SK-N-SH (cell line): ENCODE results near the gene SLC14A1. TPM values are rescaled to one million over a fixed set of nuclear protein-coding genes. Genes with fewer than 3 reads are reported as not detected.

Experiments
- CTCF ChIA-PET: fragments of 300-600, 350-600 bp; formaldehyde crosslinking; extraction: SDS; loops from one replicate; lab custom pipeline; 2021; lab: Yijun Ruan, JAX
- POLR2A ChIA-PET: fragments of 350-600 bp; sonication (Branson Sonifier 250); formaldehyde crosslinking; extraction: SDS; loops from one replicate; lab custom pipeline; 2020; ENCODE audit warnings: antibody characterized with exemption, inconsistent platforms; lab: Yijun Ruan, JAX
- DNase-seq: peaks from one replicate; pipeline ENCODE4 v3.0.0; 2012
- H2AFZ ChIP-seq: fragments of 200-600 bp; sonication (generic); 2 replicates; pipeline ENCODE4 v1.8.1; 2016; ENCODE audit warnings: antibody characterized with exemption, mild to moderate bottlenecking, low read depth
- H3F3A ChIP-seq: fragments of 200-600 bp; sonication (generic); replicated peaks from 2 replicates; pipeline ENCODE3; 2016; ENCODE audit warnings: antibody characterized with exemption, mild to moderate bottlenecking; ENCODE audit not compliant: insufficient read depth
- H3K27ac ChIP-seq, 2 experiments: fragments of 200-500 bp in 1 of 2; fragments of 200-600 bp in 1 of 2; sonication (Bioruptor generic) in 1 of 2; sonication (generic), shearing (Covaris generic) in 1 of 2; 2 replicates each; pipeline versions ENCODE4 v1.5.1 to v1.6.1; 2014 to 2016; ENCODE audit warnings: low read depth in 2 of 2, inconsistent platforms in 1 of 2, low read length in 1 of 2, mild to moderate bottlenecking in 1 of 2, mixed read lengths in 1 of 2
- H3K27me3 ChIP-seq: fragments of 200-600 bp; sonication (generic), shearing (Covaris generic); 2 replicates; pipeline ENCODE4 v1.6.1; 2016; ENCODE audit warnings: mixed run types; ENCODE audit not compliant: insufficient read depth
- H3K36me3 ChIP-seq, 2 experiments: fragments of 200-500 bp in 1 of 2; fragments of 200-600 bp in 1 of 2; sonication (Bioruptor generic) in 1 of 2; sonication (generic) in 1 of 2; replicated peaks in 1 of 2; 2 replicates each; pipeline versions ENCODE3 to v1.5.1; 2014 to 2016; ENCODE audit warnings: low read length in 1 of 2, mild to moderate bottlenecking in 1 of 2; ENCODE audit not compliant: insufficient read depth in 2 of 2, control insufficient read depth in 1 of 2
- H3K4me1 ChIP-seq, 2 experiments: fragments of 200-500 bp in 1 of 2; fragments of 200-600 bp in 1 of 2; sonication (Bioruptor generic) in 1 of 2; sonication (generic), shearing (Covaris generic) in 1 of 2; 2 replicates each; pipeline versions ENCODE4 v1.5.1 to v1.6.1; 2014 to 2016; ENCODE audit warnings: low read depth in 1 of 2, low read length in 1 of 2, mixed run types in 1 of 2; ENCODE audit not compliant: insufficient read depth in 2 of 2, control insufficient read depth in 1 of 2
- H3K4me2 ChIP-seq: fragments of 200-600 bp; sonication (generic), shearing (Covaris generic); 2 replicates; pipeline ENCODE4 v1.6.1; 2017; ENCODE audit warnings: mixed run types
- H3K4me3 ChIP-seq, 2 experiments: fragments of 200-500 bp in 1 of 2; fragments of 200-600 bp in 1 of 2; sonication (Bioruptor generic) in 1 of 2; sonication (generic), shearing (Covaris generic) in 1 of 2; 2 replicates each; pipeline versions ENCODE4 v1.5.1 to v1.8.1; 2014 to 2016; ENCODE audit warnings: low read depth in 2 of 2, inconsistent platforms in 1 of 2, low read length in 1 of 2, mild to moderate bottlenecking in 1 of 2, mixed read lengths in 1 of 2, moderate library complexity in 1 of 2
- H3K79me2 ChIP-seq: fragments of 200-600 bp; sonication (generic); 2 replicates; pipeline ENCODE4 v1.8.1; 2017; ENCODE audit warnings: mild to moderate bottlenecking; ENCODE audit not compliant: insufficient read depth
- H3K9ac ChIP-seq: fragments of 200-600 bp; sonication (generic); 2 replicates; pipeline ENCODE4 v1.6.1; 2017; ENCODE audit warnings: mixed run types
- H3K9me2 ChIP-seq: fragments of 200-600 bp; sonication (generic); 2 replicates; pipeline ENCODE4 v1.6.1; 2017; ENCODE audit warnings: mixed run types
- H3K9me3 ChIP-seq: fragments of 200-600 bp; sonication (generic); 2 replicates; pipeline ENCODE4 v1.6.1; 2017; ENCODE audit warnings: mixed run types, mild to moderate bottlenecking, moderate library complexity
- H4K20me1 ChIP-seq: fragments of 200-600 bp; sonication (generic); 2 replicates; pipeline ENCODE4 v1.6.1; 2017; ENCODE audit warnings: mild to moderate bottlenecking, mixed run types; ENCODE audit not compliant: insufficient read depth
- CHD2 ChIP-seq: fragments of 150-350 bp; IDR thresholded peaks from 2 replicates; pipeline ENCODE4 v1.6.1; 2018; ENCODE audit warnings: low read length; ENCODE audit not compliant: partially characterized antibody
- CTCF ChIP-seq: fragments of 200-600 bp; sonication (generic); IDR thresholded peaks from 2 replicates; pipeline ENCODE4 v1.6.1; 2017; ENCODE audit warnings: antibody characterized with exemption, mild to moderate bottlenecking, moderate library complexity
- EP300 ChIP-seq, 2 experiments: IDR thresholded peaks; 2 replicates each; pipeline versions ENCODE4 v1.4.0 to v1.6.1; 2012; ENCODE audit warnings: borderline replicate concordance in 1 of 2, low read depth in 1 of 2, low read length in 1 of 2
- FOSL2 ChIP-seq: IDR thresholded peaks from 2 replicates; pipeline ENCODE4 v1.4.0; 2012; ENCODE audit warnings: low read depth, mild to moderate bottlenecking, moderate library complexity, borderline replicate concordance
- FOXJ3 ChIP-seq: sonication (generic); formaldehyde crosslinking; IDR thresholded peaks from 2 replicates; pipeline ENCODE4 v1.5.1; 2020; ENCODE audit warnings: mild to moderate bottlenecking, missing genetic modification reagents
- FOXM1 ChIP-seq: IDR thresholded peaks from 2 replicates; pipeline ENCODE4 v1.4.0; 2012; ENCODE audit warnings: low read depth, mild to moderate bottlenecking
- GABPA ChIP-seq: IDR thresholded peaks from 2 replicates; pipeline ENCODE4 v1.4.0; 2012; ENCODE audit warnings: low read depth, mild to moderate bottlenecking
- IRF3 ChIP-seq: fragments of 150-350 bp; IDR thresholded peaks from 2 replicates; pipeline ENCODE4 v1.6.1; 2016; ENCODE audit warnings: mild to moderate bottlenecking, low read depth, low read length
- MEF2A ChIP-seq: IDR thresholded peaks from 2 replicates; pipeline ENCODE4 v1.4.0; 2012; ENCODE audit warnings: low read depth, borderline replicate concordance
- MXI1 ChIP-seq: IDR thresholded peaks from 2 replicates; pipeline ENCODE4 v1.6.1; 2012; ENCODE audit warnings: mild to moderate bottlenecking, low read depth, low read length, improper control_type of control experiment
- NFIC ChIP-seq: IDR thresholded peaks from 2 replicates; pipeline ENCODE4 v1.4.0; 2012; ENCODE audit warnings: borderline replicate concordance
- RAD21 ChIP-seq: IDR thresholded peaks from 2 replicates; pipeline ENCODE4 v1.6.1; 2012; ENCODE audit warnings: mild to moderate bottlenecking, low read length
- RCOR1 ChIP-seq: fragments of 150-350 bp; IDR thresholded peaks from 2 replicates; pipeline ENCODE4 v1.6.1; 2017; ENCODE audit warnings: antibody characterized with exemption, low read length
- RFX5 ChIP-seq: IDR thresholded peaks from 2 replicates; pipeline ENCODE4 v1.6.1; 2012; ENCODE audit warnings: mild to moderate bottlenecking, improper control_type of control experiment, low read length
- RXRA ChIP-seq: IDR thresholded peaks from 2 replicates; pipeline ENCODE4 v1.4.0; 2012; ENCODE audit warnings: low read depth, mild to moderate bottlenecking, borderline replicate concordance
- SIN3A ChIP-seq: IDR thresholded peaks from 2 replicates; pipeline ENCODE4 v1.6.1; 2012; ENCODE audit warnings: low read depth, mild to moderate bottlenecking, low read length, moderate library complexity, borderline replicate concordance
- TAF1 ChIP-seq: IDR thresholded peaks from 2 replicates; pipeline ENCODE4 v1.6.1; 2012; ENCODE audit warnings: low read depth, mild to moderate bottlenecking, low read length, moderate library complexity, borderline replicate concordance
- TCF12 ChIP-seq: IDR thresholded peaks from 2 replicates; pipeline ENCODE4 v1.4.0; 2012
- TEAD4 ChIP-seq: IDR thresholded peaks from 2 replicates; pipeline ENCODE4 v1.4.0; 2012; ENCODE audit warnings: mild to moderate bottlenecking, borderline replicate concordance; ENCODE audit not compliant: insufficient read depth
- USF1 ChIP-seq: IDR thresholded peaks from 2 replicates; pipeline ENCODE4 v1.4.0; 2012; ENCODE audit warnings: low read depth, borderline replicate concordance
- USF2 ChIP-seq: fragments of 150-350 bp; IDR thresholded peaks from 2 replicates; pipeline ENCODE4 v1.6.1; 2017; ENCODE audit warnings: antibody characterized with exemption, low read length, low read depth, borderline replicate concordance
- YY1 ChIP-seq: IDR thresholded peaks from 2 replicates; pipeline ENCODE4 v1.4.0; 2012; ENCODE audit warnings: low read depth, mild to moderate bottlenecking
- WGBS: methylation state at CpG from one replicate; pipeline ENCODE4 v1.1.6; 2017; ENCODE audit warnings: low lambda C conversion rate; 5-methylcytosine and 5-hydroxymethylcytosine counted together
- polyA plus RNA-seq, 3 experiments: library from polyadenylated mRNA; depleted of rRNA; stranded (reverse); fragments of >200 nt; gene quantifications; 2 replicates each; pipeline ENCODE4 v1.2.3, GENCODE V29; 2012

The SLC14A1 gene
- polyA plus RNA-seq, 1 of the 3 experiments (the other 2 are of a cell fraction) = 2.4 TPM

- TF ChIP-seq IRF3 (no peak), NFIC (no peak), MEF2A (no peak), RCOR1 (no peak), TAF1 (no peak)
Measured at GRCh38 chr18:45682181-45682580, 41.8 kb upstream of the SLC14A1 start (continued).

GRCh38 chr18:45684341-45685115, 39.5 kb upstream of the SLC14A1 start:
- Histone ChIP-seq H3K79me2 (no peaks in the 10 kb centered on the region), H3K4me3 (no peak overlapping the region), H3K4me2 (no peak overlapping the region), H3F3A (no peaks in the 10 kb centered on the region), H3K36me3 (no peaks in the 10 kb centered on the region), H3K27ac (no peak overlapping the region), H3K9me3 (no peaks in the 10 kb centered on the region), H3K9me2 (no peaks in the 10 kb centered on the region), H4K20me1 (no peaks in the 10 kb centered on the region), H3K9ac (no peak overlapping the region), H3K4me1 (0 out of 4 replicates have a peak, but pooled peaks cover 0 to 15% of the 10 kb centered on the region in 2 experiments), H3K27me3 (no peaks in the 10 kb centered on the region), H2AFZ (no peak overlapping the region)
- no peak for DNase-seq
- ChIA-PET POLR2A (no interaction called here), CTCF (interaction anchor here (1.0 to 1.4 kb wide), 5 partner anchors 23 to 389 kb away, joined by 3 read pairs; no protein-coding TSS in a partner anchor)
- TF ChIP-seq USF2 = no peak
- no peak for TF ChIP-seq USF1
- no peak for TF ChIP-seq CHD2
- no peak for TF ChIP-seq FOXJ3 (CRISPR knock-in tag)
- no peak for TF ChIP-seq MXI1
- no peak for TF ChIP-seq RAD21
- TF ChIP-seq MEF2A = no peak
- TF ChIP-seq CTCF = no peak
- TF ChIP-seq FOSL2 = no peak
- TF ChIP-seq TEAD4 = no peak
- no peak for TF ChIP-seq GABPA
- TF ChIP-seq EP300 (IDR thresholded peaks at IDR 0.05; ENCODE audit: borderline replicate concordance in 1 of 2, low read depth in 1 of 2, low read length in 1 of 2) = no peak
- TF ChIP-seq RFX5 = no peak
- no peak for TF ChIP-seq RXRA
- TF ChIP-seq IRF3 = no peak
- TF ChIP-seq FOXM1 = no peak
- no peak for TF ChIP-seq SIN3A
- no peak for TF ChIP-seq YY1
- TF ChIP-seq TAF1 = no peak
- TF ChIP-seq TCF12 = no peak
- WGBS = 63% methylated on average over 5 of the region's 5 CpGs
